ENCODE measurements around the gene STK24.

STK24 gene

GRCh38 chr13:98510156-98510509, 66.8 kb downstream of the STK24 start:
- 91 to 98% methylated on average over 4 to 6 of the region's 7 CpGs for WGBS, 2 experiments (ENCODE audit: insufficient coverage in 2 of 2)
- Histone ChIP-seq H3K4me1 (ENCODE audit: control insufficient read depth, insufficient read depth, low read length, poor library complexity, severe bottlenecking) (peaks cover 30% of the 10 kb centered on the region), H3K4me3 (ENCODE audit: extremely low read depth, insufficient read depth, low read length, poor library complexity, severe bottlenecking) (no peak overlapping the region), H3K27ac (ENCODE audit: low read depth, low read length, severe bottlenecking) (no peak overlapping the region), H3K9me3 (ENCODE audit: control insufficient read depth, low read length) (no peaks in the 10 kb centered on the region), H3K36me3 (ENCODE audit: control insufficient read depth, insufficient read depth, low read length) (peaks cover 21% of the 10 kb centered on the region)

- Histone ChIP-seq H3K4me1 (ENCODE audit: control insufficient read depth, insufficient read depth, low read length, poor library complexity, severe bottlenecking) (peaks cover 30% of the 10 kb centered on the region), H3K36me3 (ENCODE audit: control insufficient read depth, insufficient read depth, low read length) (peaks cover 26% of the 10 kb centered on the region), H3K4me3 (ENCODE audit: extremely low read depth, insufficient read depth, low read length, poor library complexity, severe bottlenecking) (no peak overlapping the region), H3K9me3 (ENCODE audit: control insufficient read depth, low read length) (no peaks in the 10 kb centered on the region), H3K27ac (ENCODE audit: low read depth, low read length, severe bottlenecking) (peak overlapping the region; percentile 74)
- 70 to 73% methylated on average over 4 of the region's 10 CpGs for WGBS, 2 experiments (ENCODE audit: insufficient coverage in 2 of 2)
Observed at GRCh38 chr13:98509271-98510155, 67.4 kb downstream of the STK24 start.

GRCh38 chr13:98508685-98509084, 68.2 kb downstream of the STK24 start:
- H3K36me3 ChIP-seq (ENCODE audit: control insufficient read depth, insufficient read depth, low read length): peaks cover 21% of the 10 kb centered on the region
- no peaks in the 10 kb centered on the region for H3K9me3 ChIP-seq (ENCODE audit: control insufficient read depth, low read length)
- peaks cover 30% of the 10 kb centered on the region for H3K4me1 ChIP-seq (ENCODE audit: control insufficient read depth, insufficient read depth, low read length, poor library complexity, severe bottlenecking)
- H3K27ac ChIP-seq (ENCODE audit: low read depth, low read length, severe bottlenecking): peak overlapping the region; percentile 74
- H3K4me3 ChIP-seq (ENCODE audit: extremely low read depth, insufficient read depth, low read length, poor library complexity, severe bottlenecking): no peak overlapping the region
- 80 to 89% methylated on average over 1 of the region's 2 CpGs for WGBS, 2 experiments (ENCODE audit: insufficient coverage in 2 of 2)

GRCh38 chr13:98508280-98508679, 68.6 kb downstream of the STK24 start:
- Histone ChIP-seq H3K4me1 (ENCODE audit: control insufficient read depth, insufficient read depth, low read length, poor library complexity, severe bottlenecking) (peaks cover 30% of the 10 kb centered on the region), H3K36me3 (ENCODE audit: control insufficient read depth, insufficient read depth, low read length) (peaks cover 21% of the 10 kb centered on the region), H3K4me3 (ENCODE audit: extremely low read depth, insufficient read depth, low read length, poor library complexity, severe bottlenecking) (no peak overlapping the region), H3K27ac (ENCODE audit: low read depth, low read length, severe bottlenecking) (peak overlapping the region; percentile 65), H3K9me3 (ENCODE audit: control insufficient read depth, low read length) (no peaks in the 10 kb centered on the region)
- WGBS, 2 experiments (ENCODE audit: insufficient coverage in 2 of 2): 67% methylated on average over 1 of the region's 2 CpGs; no CpG with 5 or more reads in 1 of the 2 experiments

- Histone ChIP-seq H3K9me3 (ENCODE audit: control insufficient read depth, low read length) (no peaks in the 10 kb centered on the region), H3K4me1 (ENCODE audit: control insufficient read depth, insufficient read depth, low read length, poor library complexity, severe bottlenecking) (peaks cover 30% of the 10 kb centered on the region), H3K36me3 (ENCODE audit: control insufficient read depth, insufficient read depth, low read length) (peaks cover 23% of the 10 kb centered on the region), H3K4me3 (ENCODE audit: extremely low read depth, insufficient read depth, low read length, poor library complexity, severe bottlenecking) (no peak overlapping the region), H3K27ac (ENCODE audit: low read depth, low read length, severe bottlenecking) (peak overlapping the region; percentile 65)
- 26 to 43% methylated on average over 1 to 3 of the region's 5 CpGs for WGBS, 2 experiments (ENCODE audit: insufficient coverage in 2 of 2)
Observed at GRCh38 chr13:98507282-98507797, 69.6 kb downstream of the STK24 start.

- H3K27ac ChIP-seq (ENCODE audit: low read depth, low read length, severe bottlenecking): peak overlapping the region; percentile 65
- peaks cover 30% of the 10 kb centered on the region for H3K4me1 ChIP-seq (ENCODE audit: control insufficient read depth, insufficient read depth, low read length, poor library complexity, severe bottlenecking)
- H3K4me3 ChIP-seq (ENCODE audit: extremely low read depth, insufficient read depth, low read length, poor library complexity, severe bottlenecking): no peak overlapping the region
- H3K9me3 ChIP-seq (ENCODE audit: control insufficient read depth, low read length): no peaks in the 10 kb centered on the region
- WGBS, 2 experiments (ENCODE audit: insufficient coverage in 2 of 2): 85 to 91% methylated on average over 9 to 13 of the region's 16 CpGs
- H3K36me3 ChIP-seq (ENCODE audit: control insufficient read depth, insufficient read depth, low read length): peaks cover 25% of the 10 kb centered on the region
Observed at GRCh38 chr13:98506728-98507230, 70.1 kb downstream of the STK24 start.

GRCh38 chr13:98506322-98506721, 70.6 kb downstream of the STK24 start:
- H3K4me3 ChIP-seq (ENCODE audit: extremely low read depth, insufficient read depth, low read length, poor library complexity, severe bottlenecking): no peak overlapping the region
- H3K27ac ChIP-seq (ENCODE audit: low read depth, low read length, severe bottlenecking): no peak overlapping the region
- 77 to 91% methylated on average over 8 to 10 of the region's 12 CpGs for whole genome bisulfite sequencing, 2 experiments (ENCODE audit: insufficient coverage in 2 of 2)
- H3K36me3 ChIP-seq (ENCODE audit: control insufficient read depth, insufficient read depth, low read length): peaks cover 25% of the 10 kb centered on the region
- H3K9me3 ChIP-seq (ENCODE audit: control insufficient read depth, low read length): no peaks in the 10 kb centered on the region
- peaks cover 30% of the 10 kb centered on the region for H3K4me1 ChIP-seq (ENCODE audit: control insufficient read depth, insufficient read depth, low read length, poor library complexity, severe bottlenecking)

GRCh38 chr13:98505217-98505616, 71.7 kb downstream of the STK24 start:
- no peak overlapping the region for H3K4me3 ChIP-seq (ENCODE audit: extremely low read depth, insufficient read depth, low read length, poor library complexity, severe bottlenecking)
- no peaks in the 10 kb centered on the region for H3K9me3 ChIP-seq (ENCODE audit: control insufficient read depth, low read length)
- H3K36me3 ChIP-seq (ENCODE audit: control insufficient read depth, insufficient read depth, low read length): peaks cover 32% of the 10 kb centered on the region
- 100% methylated on average over 2 of the region's 2 CpGs; no CpG with 5 or more reads in 1 of the 2 experiments for WGBS, 2 experiments (ENCODE audit: insufficient coverage in 2 of 2)
- peaks cover 30% of the 10 kb centered on the region for H3K4me1 ChIP-seq (ENCODE audit: control insufficient read depth, insufficient read depth, low read length, poor library complexity, severe bottlenecking)
- H3K27ac ChIP-seq (ENCODE audit: low read depth, low read length, severe bottlenecking): no peak overlapping the region

- Histone ChIP-seq H3K36me3 (ENCODE audit: control insufficient read depth, insufficient read depth, low read length) (peaks cover 37% of the 10 kb centered on the region), H3K27ac (ENCODE audit: low read depth, low read length, severe bottlenecking) (no peak overlapping the region), H3K9me3 (ENCODE audit: control insufficient read depth, low read length) (no peaks in the 10 kb centered on the region), H3K4me1 (ENCODE audit: control insufficient read depth, insufficient read depth, low read length, poor library complexity, severe bottlenecking) (peaks cover 23% of the 10 kb centered on the region), H3K4me3 (ENCODE audit: extremely low read depth, insufficient read depth, low read length, poor library complexity, severe bottlenecking) (no peak overlapping the region)
- WGBS, 2 experiments (ENCODE audit: insufficient coverage in 2 of 2): 98 to 99% methylated on average over 9 of the region's 12 CpGs
Observed at GRCh38 chr13:98504371-98504963, 72.4 kb downstream of the STK24 start.

- Histone ChIP-seq H3K4me1 (ENCODE audit: control insufficient read depth, insufficient read depth, low read length, poor library complexity, severe bottlenecking) (peaks cover 22% of the 10 kb centered on the region), H3K36me3 (ENCODE audit: control insufficient read depth, insufficient read depth, low read length) (peaks cover 42% of the 10 kb centered on the region), H3K9me3 (ENCODE audit: control insufficient read depth, low read length) (no peaks in the 10 kb centered on the region), H3K4me3 (ENCODE audit: extremely low read depth, insufficient read depth, low read length, poor library complexity, severe bottlenecking) (no peak overlapping the region), H3K27ac (ENCODE audit: low read depth, low read length, severe bottlenecking) (no peak overlapping the region)
- WGBS, 2 experiments (ENCODE audit: insufficient coverage in 2 of 2): 100% methylated on average over 1 of the region's 1 CpG; no CpG with 5 or more reads in 1 of the 2 experiments
Observed at GRCh38 chr13:98504029-98504351, 72.9 kb downstream of the STK24 start.
